Astrocyte (in vitro differentiated cells and primary cell): ENCODE measurements around the gene DGKB.

Experiments used
- EZH2 ChIP-seq: IDR thresholded peaks from 2 replicates; pipeline ENCODE4 v1.6.1; 2012; ENCODE audit warnings: mild to moderate bottlenecking, low read length, inconsistent platforms; ENCODE audit not compliant: insufficient read depth
- TF ChIP-seq, protein P1 (sequence below): IDR thresholded peaks from 2 replicates; pipeline ENCODE4 v1.5.1; 2011; ENCODE audit warnings: low read depth, mild to moderate bottlenecking, inconsistent platforms, low read length, moderate library complexity; ENCODE audit not compliant: insufficient read depth

GRCh38 chr7:14630048-14630447, 272.5 kb downstream of the DGKB start:
- TF ChIP-seq, protein P1, sequence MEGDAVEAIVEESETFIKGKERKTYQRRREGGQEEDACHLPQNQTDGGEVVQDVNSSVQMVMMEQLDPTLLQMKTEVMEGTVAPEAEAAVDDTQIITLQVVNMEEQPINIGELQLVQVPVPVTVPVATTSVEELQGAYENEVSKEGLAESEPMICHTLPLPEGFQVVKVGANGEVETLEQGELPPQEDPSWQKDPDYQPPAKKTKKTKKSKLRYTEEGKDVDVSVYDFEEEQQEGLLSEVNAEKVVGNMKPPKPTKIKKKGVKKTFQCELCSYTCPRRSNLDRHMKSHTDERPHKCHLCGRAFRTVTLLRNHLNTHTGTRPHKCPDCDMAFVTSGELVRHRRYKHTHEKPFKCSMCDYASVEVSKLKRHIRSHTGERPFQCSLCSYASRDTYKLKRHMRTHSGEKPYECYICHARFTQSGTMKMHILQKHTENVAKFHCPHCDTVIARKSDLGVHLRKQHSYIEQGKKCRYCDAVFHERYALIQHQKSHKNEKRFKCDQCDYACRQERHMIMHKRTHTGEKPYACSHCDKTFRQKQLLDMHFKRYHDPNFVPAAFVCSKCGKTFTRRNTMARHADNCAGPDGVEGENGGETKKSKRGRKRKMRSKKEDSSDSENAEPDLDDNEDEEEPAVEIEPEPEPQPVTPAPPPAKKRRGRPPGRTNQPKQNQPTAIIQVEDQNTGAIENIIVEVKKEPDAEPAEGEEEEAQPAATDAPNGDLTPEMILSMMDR = no peak
- TF ChIP-seq EZH2 = no peak
